ENCODE measurements around the gene TIGD1. TPM values are rescaled to one million over a fixed set of nuclear protein-coding genes. Genes with fewer than 3 reads are reported as not detected.
A peak's percentile ranks its signal among the peaks of the same experiment; 100 is the strongest.

Gene TIGD1
- total and polyA plus RNA-seq, 12 donors: 1.4 to 6.9 (median 2.0) TPM

- Histone ChIP-seq H3K9me3 (no peaks in the 10 kb centered on the region), H3K4me1 (peaks cover 0 to 16% (median 8%) of the 10 kb centered on the region in 9 donors), H3K4me3 (no peak overlapping the region), H3K36me3 (peaks cover 0 to 100% (median 84%) of the 10 kb centered on the region in 9 donors), H3K27ac (no peak overlapping the region), H3K27me3 (no peaks in the 10 kb centered on the region)
- WGBS, 2 donors: 93 to 96% methylated on average over 9 of the region's 9 CpGs
- ATAC-seq (no peak), DNase-seq (no peak)
- intact Hi-C loops (cut with DNase I): no loop called here
- no peak for TF ChIP-seq CTCF (IDR thresholded peaks at IDR 0.05)
These were observed 19.2 kb upstream of the TIGD1 start for GRCh38 chr2:232569541-232569940.

- TF ChIP-seq CTCF (IDR thresholded peaks at IDR 0.05): no peak
- H3K9me3 ChIP-seq: no peaks in the 10 kb centered on the region
- no peak overlapping the region for H3K4me3 ChIP-seq
- ATAC-seq (peak; percentile 49 to 87 (median 76)), DNase-seq (peak in 1 of 2 donors; percentile 31)
- H3K27ac ChIP-seq: no peak overlapping the region
- intact Hi-C loops (cut with DNase I): no loop called here
- WGBS, 2 donors: 61% methylated on average over 5 of the region's 5 CpGs
- H3K4me1 ChIP-seq: peaks cover 0 to 16% (median 8%) of the 10 kb centered on the region in 9 donors
- peaks cover 5 to 100% (median 83%) of the 10 kb centered on the region in 9 donors for H3K36me3 ChIP-seq
- no peaks in the 10 kb centered on the region for H3K27me3 ChIP-seq
These were observed 17.8 kb upstream of the TIGD1 start for GRCh38 chr2:232568161-232568560.

GRCh38 chr2:232567721-232568120 lies 17.4 kb upstream of the TIGD1 start:
- TF ChIP-seq CTCF (IDR thresholded peaks at IDR 0.05): no peak
- no peaks in the 10 kb centered on the region for H3K27me3 ChIP-seq
- no peak overlapping the region for H3K27ac ChIP-seq
- peaks cover 0 to 16% (median 8%) of the 10 kb centered on the region in 9 donors for H3K4me1 ChIP-seq
- no peaks in the 10 kb centered on the region for H3K9me3 ChIP-seq
- H3K4me3 ChIP-seq: no peak overlapping the region
- peaks cover 5 to 100% (median 78%) of the 10 kb centered on the region in 9 donors for H3K36me3 ChIP-seq
- intact Hi-C loops (cut with DNase I): no loop called here
- DNase-seq (no peak), ATAC-seq (no peak)

- Histone ChIP-seq H3K27me3 (no peaks in the 10 kb centered on the region), H3K9me3 (no peaks in the 10 kb centered on the region), H3K27ac (no peak overlapping the region), H3K4me3 (no peak overlapping the region), H3K36me3 (peaks cover 5 to 100% (median 61%) of the 10 kb centered on the region in 9 donors), H3K4me1 (peaks cover 0 to 14% (median 8%) of the 10 kb centered on the region in 9 donors)
- WGBS, 2 donors: 44 to 65% methylated on average over 3 of the region's 3 CpGs
- ATAC-seq (no peak), DNase-seq (no peak)
- intact Hi-C loops (cut with DNase I): no loop called here
- no peak for TF ChIP-seq CTCF (IDR thresholded peaks at IDR 0.05)
These were observed 13.2 kb upstream of the TIGD1 start for GRCh38 chr2:232563580-232563979.
